Activated naive CD8-positive, alpha-beta T cell treated with anti-CD3 and anti-CD28 coated beads for 36 hours (primary cell): ENCODE data around the gene ARHGAP35. TPM values are rescaled to one million over a fixed set of nuclear protein-coding genes. Genes with fewer than 3 reads are reported as not detected.

Experiments used
- DNase-seq: peaks from one replicate; pipeline ENCODE4 v3.0.0; 2021
- H3K27ac Mint-ChIP-seq: one replicate; pipeline ENCODE4 v1.8.0; 2022; ENCODE audit warnings: mild to moderate bottlenecking, moderate library complexity, mixed read lengths
- H3K27me3 Mint-ChIP-seq: one replicate; pipeline ENCODE4 v1.8.0; 2022; ENCODE audit warnings: mild to moderate bottlenecking, mixed read lengths
- H3K36me3 Mint-ChIP-seq: one replicate; pipeline ENCODE4 v1.8.0; 2021; ENCODE audit warnings: mild to moderate bottlenecking, mixed read lengths
- H3K4me1 Mint-ChIP-seq: one replicate; pipeline ENCODE4 v1.8.0; 2021; ENCODE audit warnings: mixed read lengths
- H3K4me3 Mint-ChIP-seq: one replicate; pipeline ENCODE4 v1.8.0; 2022; ENCODE audit warnings: mild to moderate bottlenecking, moderate library complexity, mixed read lengths
- H3K9me3 Mint-ChIP-seq: one replicate; pipeline ENCODE4 v1.8.0; 2022; ENCODE audit warnings: mixed read lengths
- total RNA-seq, 2 experiments: library from RNA; stranded (reverse); gene quantifications; one replicate each; pipeline ENCODE4 v1.2.3, GENCODE V29; 2021

ARHGAP35 gene
- total RNA-seq, 2 experiments from 2014 or later: 13.6 to 13.7 TPM

GRCh38 chr19:46901701-46902401, 41.1 kb downstream of the ARHGAP35 start:
- Mint-ChIP-seq H3K4me1 (peaks cover 26% of the 10 kb centered on the region), H3K9me3 (no peaks in the 10 kb centered on the region), H3K36me3 (no peaks in the 10 kb centered on the region), H3K4me3 (no peak overlapping the region), H3K27me3 (no peaks in the 10 kb centered on the region), H3K27ac (no peak overlapping the region)
- no peak for DNase-seq

- Mint-ChIP-seq H3K36me3 (no peaks in the 10 kb centered on the region), H3K4me3 (no peak overlapping the region), H3K27ac (no peak overlapping the region), H3K9me3 (no peaks in the 10 kb centered on the region), H3K27me3 (no peaks in the 10 kb centered on the region), H3K4me1 (peaks cover 25% of the 10 kb centered on the region)
- DNase-seq: no peak
Measured at GRCh38 chr19:46902402-46902766, 41.6 kb downstream of the ARHGAP35 start.

GRCh38 chr19:46903458-46903857, 42.7 kb downstream of the ARHGAP35 start:
- Mint-ChIP-seq H3K4me1 (peaks cover 27% of the 10 kb centered on the region), H3K4me3 (no peak overlapping the region), H3K27ac (no peak overlapping the region), H3K36me3 (no peaks in the 10 kb centered on the region), H3K27me3 (no peaks in the 10 kb centered on the region), H3K9me3 (no peaks in the 10 kb centered on the region)
- no peak for DNase-seq

GRCh38 chr19:46904114-46905060, 43.6 kb downstream of the ARHGAP35 start:
- Mint-ChIP-seq H3K27ac (no peak overlapping the region), H3K4me3 (no peak overlapping the region)

GRCh38 chr19:46906221-46906620, 45.4 kb downstream of the ARHGAP35 start:
- no peak overlapping the region for H3K4me3 Mint-ChIP-seq
- H3K36me3 Mint-ChIP-seq: peaks cover 5% of the 10 kb centered on the region
- no peaks in the 10 kb centered on the region for H3K9me3 Mint-ChIP-seq
- no peak overlapping the region for H3K27ac Mint-ChIP-seq
- DNase-seq: no peak
- no peaks in the 10 kb centered on the region for H3K27me3 Mint-ChIP-seq
- peaks cover 32% of the 10 kb centered on the region for H3K4me1 Mint-ChIP-seq

More at GRCh38 chr19:46904114-46905060, 43.6 kb downstream of the ARHGAP35 start:
- DNase-seq: no peak
- H3K36me3 Mint-ChIP-seq: no peaks in the 10 kb centered on the region
- no peaks in the 10 kb centered on the region for H3K27me3 Mint-ChIP-seq
- H3K4me1 Mint-ChIP-seq: peaks cover 34% of the 10 kb centered on the region
- no peaks in the 10 kb centered on the region for H3K9me3 Mint-ChIP-seq

- Mint-ChIP-seq H3K4me1 (peaks cover 30% of the 10 kb centered on the region), H3K36me3 (peaks cover 5% of the 10 kb centered on the region), H3K9me3 (no peaks in the 10 kb centered on the region), H3K27ac (no peak overlapping the region), H3K4me3 (no peak overlapping the region), H3K27me3 (no peaks in the 10 kb centered on the region)
- no peak for DNase-seq
Measured at GRCh38 chr19:46907880-46908279, 47.1 kb downstream of the ARHGAP35 start.

- Mint-ChIP-seq H3K27ac (no peak overlapping the region), H3K4me1 (peaks cover 30% of the 10 kb centered on the region), H3K36me3 (peaks cover 5% of the 10 kb centered on the region), H3K9me3 (no peaks in the 10 kb centered on the region), H3K27me3 (no peaks in the 10 kb centered on the region), H3K4me3 (no peak overlapping the region)
- DNase-seq: no peak
Measured at GRCh38 chr19:46909356-46909755, 48.6 kb downstream of the ARHGAP35 start.

Other genes with a start within 250 kb of the ARHGAP35 start
- gene PTGIR, start 235.9 kb upstream of the ARHGAP35 start, total RNA-seq: 10 to 100 TPM; 43.9 to 46.7 TPM
- gene GNG8, start 224.8 kb upstream of the ARHGAP35 start, total RNA-seq: 10 to 100 TPM; 20.4 to 21.3 TPM
- 1 to 10 TPM; 3.7 to 3.9 TPM for gene DACT3, start 199.8 kb upstream of the ARHGAP35 start, total RNA-seq
- 10 to 100 TPM; 68.6 to 76.2 TPM for gene PRKD2, start 143.9 kb upstream of the ARHGAP35 start, total RNA-seq
- 10 to 100 TPM; 17.3 to 18.8 TPM for gene FKRP, start 114.9 kb upstream of the ARHGAP35 start, total RNA-seq
- 10 to 100 TPM; 54.9 to 57.9 TPM for gene STRN4, start 114.5 kb upstream of the ARHGAP35 start, total RNA-seq
- 100 to 1,000 TPM; 299 to 309 TPM for gene SLC1A5, start 72.4 kb upstream of the ARHGAP35 start, total RNA-seq
- gene AP2S1, start 10.2 kb upstream of the ARHGAP35 start, total RNA-seq: 100 to 1,000 TPM; 112 to 114 TPM
- under 1 TPM; 0.52 to 0.91 TPM for gene NPAS1, start 158.8 kb downstream of the ARHGAP35 start, total RNA-seq
- gene TMEM160, start 187.6 kb downstream of the ARHGAP35 start, total RNA-seq: 10 to 100 TPM; 48.9 to 49.2 TPM